HepG2 (cell line): ENCODE results near the gene TUSC7. TPM values are rescaled to one million over a fixed set of nuclear protein-coding genes. Genes with fewer than 3 reads are reported as not detected.

ENCODE experiments used
- ATAC-seq: fragments of 200-7000 bp; cut with Tn5 transposase; 3 replicates; pipeline ENCODE4 v1.9.1; 2020; ENCODE audit warnings: mild to moderate bottlenecking, moderate library complexity
- BruUV-seq: library from RNA; stranded (reverse); fragments of 400-500 nt; replicated peaks from 2 replicates; lab custom pipeline; 2021; lab: Mats Ljungman, UMichigan
- CTCF ChIA-PET: fragments of 300-600 bp; formaldehyde crosslinking; extraction: SDS; loops from one replicate; lab custom pipeline; 2021; ENCODE audit warnings: low total read pairs, inconsistent platforms, low intra/inter-chr PET ratio; lab: Yijun Ruan, JAX
- POLR2A ChIA-PET: fragments of 350-600 bp; sonication (Branson Sonifier 250); formaldehyde crosslinking; loops from one replicate; lab custom pipeline; 2020; ENCODE audit warnings: antibody characterized with exemption, inconsistent platforms; lab: Yijun Ruan, JAX
- DNase-seq: peaks from one replicate; pipeline ENCODE4 v3.0.0-alpha.2; 2015; ENCODE audit warnings: low spot score
- FAIRE-seq: peaks from 3 replicates; lab custom pipeline; 2011; peaks lifted over from hg19 to GRCh38; lab: Jason Lieb, UNC
- H2AFZ ChIP-seq: one replicate; pipeline ENCODE4 v1.6.1; 2011; ENCODE audit warnings: low read length, inconsistent platforms
- H3K27ac ChIP-seq: fragments of 300-600 bp; 3 replicates; pipeline ENCODE4 v1.8.0; 2011; ENCODE audit warnings: mixed run types, mild to moderate bottlenecking, mixed read lengths, low read length, inconsistent platforms; ENCODE audit not compliant: insufficient read depth; ENCODE audit errors: extremely low read length
- H3K27me3 ChIP-seq, 2 experiments: fragments of 200-600 bp in 1 of 2; 2 replicates in 1 of 2; 3 replicates in 1 of 2; pipeline versions ENCODE4 v1.6.0 to v1.8.0; 2011; ENCODE audit warnings: low read length in 2 of 2, mild to moderate bottlenecking in 2 of 2, moderate library complexity in 2 of 2, inconsistent platforms in 1 of 2; ENCODE audit not compliant: insufficient read depth in 2 of 2, control insufficient read depth in 1 of 2
- H3K36me3 ChIP-seq, 2 experiments: fragments of 200-600 bp in 1 of 2; replicated peaks in 1 of 2; 2 replicates in 1 of 2; 3 replicates in 1 of 2; pipeline versions ENCODE4 v1.5.1 to v1.8.0; 2011; ENCODE audit warnings: low read length in 2 of 2, inconsistent platforms in 1 of 2; ENCODE audit not compliant: insufficient read depth in 2 of 2, control insufficient read depth in 1 of 2
- H3K4me1 ChIP-seq: 2 replicates; pipeline ENCODE4 v1.5.1; 2012; ENCODE audit warnings: low read length, inconsistent platforms; ENCODE audit not compliant: insufficient read depth
- H3K4me2 ChIP-seq: 2 replicates; pipeline ENCODE4 v1.6.0; 2011; ENCODE audit warnings: low read depth, low read length, inconsistent platforms
- H3K4me3 ChIP-seq, 3 experiments: fragments of 200-600 bp in 1 of 3; sonication (generic), shearing (Covaris generic) in 1 of 3; replicated peaks in 1 of 3; 2 replicates each; pipeline ENCODE4 v1.5.1; 2011 to 2016; ENCODE audit warnings: low read length in 3 of 3, inconsistent platforms in 2 of 3, low read depth in 2 of 3, mild to moderate bottlenecking in 2 of 3, control low read depth in 1 of 3, mixed read lengths in 1 of 3; ENCODE audit not compliant: insufficient read depth in 1 of 3
- H3K79me2 ChIP-seq: one replicate; pipeline ENCODE4 v1.6.1; 2011; ENCODE audit warnings: low read length, inconsistent platforms; ENCODE audit not compliant: insufficient read depth
- H3K9ac ChIP-seq: 2 replicates; pipeline ENCODE4 v1.6.0; 2011; ENCODE audit warnings: mild to moderate bottlenecking, low read depth, low read length, inconsistent platforms; ENCODE audit not compliant: insufficient read depth
- H3K9me3 ChIP-seq: 2 replicates; pipeline ENCODE4 v1.5.1; 2012; ENCODE audit warnings: mild to moderate bottlenecking, low read length
- H4K20me1 ChIP-seq: 2 replicates; pipeline ENCODE4 v1.6.0; 2011; ENCODE audit warnings: inconsistent platforms, mild to moderate bottlenecking, low read length, moderate library complexity; ENCODE audit not compliant: insufficient read depth
- BRCA1 ChIP-seq: sonication (generic); formaldehyde crosslinking; IDR thresholded peaks from 2 replicates; pipeline ENCODE4 v1.4.0; 2020; ENCODE audit warnings: missing genetic modification reagents
- ESRRA ChIP-seq: sonication (generic); formaldehyde crosslinking; IDR thresholded peaks from 2 replicates; pipeline ENCODE4 v1.5.1; 2020; ENCODE audit warnings: mild to moderate bottlenecking, low read depth, missing genetic modification reagents
- EZH2 ChIP-seq: conservative IDR thresholded peaks from 2 replicates; pipeline ENCODE4 v1.6.1; 2012; ENCODE audit warnings: mild to moderate bottlenecking, low read depth, low read length, moderate library complexity
- HDAC6 ChIP-seq: fragments of 200-600 bp; sonication (generic); IDR thresholded peaks from 2 replicates; pipeline ENCODE4 v1.7.0; 2017; ENCODE audit warnings: mild to moderate bottlenecking, antibody characterized with exemption, low read length, low read depth
- PCBP1 ChIP-seq: fragments of 200-400 bp; formaldehyde crosslinking; IDR thresholded peaks from 2 replicates; pipeline ENCODE4 v1.6.1; 2017; ENCODE audit warnings: mild to moderate bottlenecking, low read depth, low read length, borderline replicate concordance
- SKI ChIP-seq: fragments of 450-650 bp; IDR thresholded peaks from one replicate; pipeline ENCODE4 v1.6.1; 2018; ENCODE audit warnings: mild to moderate bottlenecking; ENCODE audit not compliant: partially characterized antibody
- SMAD3 ChIP-seq: sonication (generic); formaldehyde crosslinking; IDR thresholded peaks from 2 replicates; pipeline ENCODE4 v1.4.0; 2020; ENCODE audit warnings: missing genetic modification reagents
- SNAI1 ChIP-seq: sonication (generic); formaldehyde crosslinking; IDR thresholded peaks from 2 replicates; pipeline ENCODE4 v1.5.0; 2020; ENCODE audit warnings: mild to moderate bottlenecking, missing genetic modification reagents, borderline replicate concordance
- ZBTB26 ChIP-seq: IDR thresholded peaks from 2 replicates; pipeline ENCODE4 v1.6.1; 2016; ENCODE audit warnings: missing compliant biosample characterization, missing genetic modification reagents, borderline replicate concordance
- ZBTB39 ChIP-seq: sonication (generic); formaldehyde crosslinking; IDR thresholded peaks from 2 replicates; pipeline ENCODE4 v1.5.0; 2020; ENCODE audit warnings: missing genetic modification reagents
- ZNF17 ChIP-seq: sonication (generic); formaldehyde crosslinking; IDR thresholded peaks from 2 replicates; pipeline ENCODE4 v1.5.0; 2020; ENCODE audit warnings: mild to moderate bottlenecking, missing genetic modification reagents
- ZNF337 ChIP-seq: sonication (generic); formaldehyde crosslinking; IDR thresholded peaks from 2 replicates; pipeline ENCODE4 v1.5.1; 2020; ENCODE audit warnings: missing genetic modification reagents, low read depth, mild to moderate bottlenecking, borderline replicate concordance
- ZNF441 ChIP-seq: sonication (generic); formaldehyde crosslinking; IDR thresholded peaks from 2 replicates; pipeline ENCODE4 v1.7.0; 2021; ENCODE audit warnings: missing genetic modification reagents, borderline replicate concordance
- ZNF768 ChIP-seq: sonication (generic); formaldehyde crosslinking; IDR thresholded peaks from 2 replicates; pipeline ENCODE4 v1.4.0; 2020; ENCODE audit warnings: missing genetic modification reagents
- WGBS: methylation state at CpG from one replicate; pipeline ENCODE4 v1.1.6; 2017; ENCODE audit warnings: low lambda C conversion rate; 5-methylcytosine and 5-hydroxymethylcytosine counted together
- in situ Hi-C: cut with HindIII; loops from 2 replicates; pipeline ENCODE4 v1.10.0; 2017; ENCODE audit warnings: low pct_unique_long_range_greater_than_20kb; ENCODE audit not compliant: extremely low pct_ligation_motif_present
- intact Hi-C: fragments of 100-400 bp; cut with micrococcal nuclease; formaldehyde crosslinking; loops from one replicate; pipeline ENCODE4 v1.10.0; 2022; ENCODE audit not compliant: unreplicated experiment
- polyA plus RNA-seq, 8 experiments: library from polyadenylated mRNA; depleted of rRNA in 3 of 8; stranded (reverse) in 7 of 8; unstranded in 1 of 8; fragments of >200 nt; fragmentation: Illumina TruSeq in 4 of 8; extraction: Trizol in 4 of 8; gene quantifications; 2 replicates each; pipeline versions ENCODE4 v1.2.1 to v1.2.3, GENCODE V29; 2011 to 2016; ENCODE audit warnings: low read depth in 4 of 8, missing spikeins in 1 of 8, mixed read lengths in 1 of 8; ENCODE audit not compliant: insufficient read depth in 1 of 8
- total RNA-seq, 5 experiments: library from RNA; depleted of rRNA; stranded (reverse); fragments of >200 nt; fragmentation: Illumina TruSeq; extraction: Trizol; gene quantifications; 2 replicates each; pipeline ENCODE4 v1.2.3, GENCODE V29; 2016; ENCODE audit warnings: low read depth in 1 of 5
- TF ChIP-seq, protein P1 (sequence below): sonication (generic); formaldehyde crosslinking; IDR thresholded peaks from 2 replicates; pipeline ENCODE4 v1.4.0; 2020; ENCODE audit warnings: missing genetic modification reagents, mild to moderate bottlenecking, borderline replicate concordance
- TF ChIP-seq, protein P2 (sequence below): sonication (generic); formaldehyde crosslinking; IDR thresholded peaks from 2 replicates; pipeline ENCODE4 v1.4.0; 2020; ENCODE audit warnings: mild to moderate bottlenecking, missing genetic modification reagents

The TUSC7 gene
- total and polyA plus RNA-seq, 2 of the 13 experiments (the other 11 are each of a cell fraction or from before 2014, with no cell fraction given), result not detected

DNA sequence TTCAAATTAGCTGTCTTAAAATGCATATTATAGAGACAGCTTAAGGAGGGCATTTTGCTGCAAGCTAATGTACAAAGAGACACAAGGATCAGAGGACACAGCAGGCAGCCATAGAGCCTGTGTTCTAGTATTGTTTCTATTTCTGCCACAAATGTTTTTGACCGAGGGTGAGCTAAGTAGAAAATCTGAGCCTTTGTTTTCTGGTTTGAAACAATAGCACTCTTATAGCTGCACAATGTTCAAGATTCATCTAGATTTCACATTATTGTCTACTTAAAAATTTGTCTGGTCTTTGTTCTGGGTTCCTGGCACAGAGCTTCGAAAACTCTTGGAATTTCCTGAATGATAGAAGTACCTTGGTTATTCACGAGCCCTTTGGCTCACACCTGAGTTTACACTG is 40.0 kb upstream of the TUSC7 start:
- in situ Hi-C loops (no loop called here), intact Hi-C loops (no loop called here)
- Histone ChIP-seq H4K20me1 (no peaks in the 10 kb centered on the region), H3K27me3 (no peaks in the 10 kb centered on the region), H3K36me3 (no peaks in the 10 kb centered on the region), H3K27ac (no peak overlapping the region), H3K4me2 (no peak overlapping the region), H3K79me2 (no peaks in the 10 kb centered on the region), H3K9ac (no peak overlapping the region), H3K4me1 (no peaks in the 10 kb centered on the region), H2AFZ (no peak overlapping the region), H3K9me3 (no peaks in the 10 kb centered on the region), H3K4me3 (no peak overlapping the region)
- no TSS peak for BruUV-seq
- ATAC-seq, result no peak
- FAIRE-seq, result no peak
- no peak for DNase-seq
- ChIA-PET POLR2A (no interaction called here), CTCF (no interaction called here)
- WGBS, result 0% methylated on average over 3 of the region's 3 CpGs
- TF ChIP-seq, protein P1, sequence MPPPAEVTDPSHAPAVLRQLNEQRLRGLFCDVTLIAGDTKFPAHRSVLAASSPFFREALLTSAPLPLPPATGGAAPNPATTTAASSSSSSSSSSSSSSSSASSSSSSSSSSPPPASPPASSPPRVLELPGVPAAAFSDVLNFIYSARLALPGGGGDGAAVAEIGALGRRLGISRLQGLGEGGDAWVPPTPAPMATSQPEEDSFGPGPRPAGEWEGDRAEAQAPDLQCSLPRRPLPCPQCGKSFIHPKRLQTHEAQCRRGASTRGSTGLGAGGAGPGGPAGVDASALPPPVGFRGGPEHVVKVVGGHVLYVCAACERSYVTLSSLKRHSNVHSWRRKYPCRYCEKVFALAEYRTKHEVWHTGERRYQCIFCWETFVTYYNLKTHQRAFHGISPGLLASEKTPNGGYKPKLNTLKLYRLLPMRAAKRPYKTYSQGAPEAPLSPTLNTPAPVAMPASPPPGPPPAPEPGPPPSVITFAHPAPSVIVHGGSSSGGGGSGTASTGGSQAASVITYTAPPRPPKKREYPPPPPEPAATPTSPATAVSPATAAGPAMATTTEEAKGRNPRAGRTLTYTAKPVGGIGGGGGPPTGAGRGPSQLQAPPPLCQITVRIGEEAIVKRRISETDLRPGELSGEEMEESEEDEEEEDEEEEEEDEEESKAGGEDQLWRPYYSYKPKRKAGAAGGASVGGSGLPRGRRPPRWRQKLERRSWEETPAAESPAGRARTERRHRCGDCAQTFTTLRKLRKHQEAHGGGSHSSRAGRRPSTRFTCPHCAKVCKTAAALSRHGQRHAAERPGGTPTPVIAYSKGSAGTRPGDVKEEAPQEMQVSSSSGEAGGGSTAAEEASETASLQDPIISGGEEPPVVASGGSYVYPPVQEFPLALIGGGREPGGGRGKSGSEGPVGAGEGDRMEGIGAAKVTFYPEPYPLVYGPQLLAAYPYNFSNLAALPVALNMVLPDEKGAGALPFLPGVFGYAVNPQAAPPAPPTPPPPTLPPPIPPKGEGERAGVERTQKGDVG (CRISPR knock-in tag), result no peak
- TF ChIP-seq ZBTB26, result no peak
- TF ChIP-seq PCBP1, result no peak
- TF ChIP-seq ZNF441 (CRISPR knock-in tag), result no peak
- TF ChIP-seq BRCA1 (CRISPR knock-in tag), result no peak
- no peak for TF ChIP-seq SNAI1 (CRISPR knock-in tag)
- no peak for TF ChIP-seq ZNF768 (CRISPR knock-in tag)
- TF ChIP-seq, protein P2, sequence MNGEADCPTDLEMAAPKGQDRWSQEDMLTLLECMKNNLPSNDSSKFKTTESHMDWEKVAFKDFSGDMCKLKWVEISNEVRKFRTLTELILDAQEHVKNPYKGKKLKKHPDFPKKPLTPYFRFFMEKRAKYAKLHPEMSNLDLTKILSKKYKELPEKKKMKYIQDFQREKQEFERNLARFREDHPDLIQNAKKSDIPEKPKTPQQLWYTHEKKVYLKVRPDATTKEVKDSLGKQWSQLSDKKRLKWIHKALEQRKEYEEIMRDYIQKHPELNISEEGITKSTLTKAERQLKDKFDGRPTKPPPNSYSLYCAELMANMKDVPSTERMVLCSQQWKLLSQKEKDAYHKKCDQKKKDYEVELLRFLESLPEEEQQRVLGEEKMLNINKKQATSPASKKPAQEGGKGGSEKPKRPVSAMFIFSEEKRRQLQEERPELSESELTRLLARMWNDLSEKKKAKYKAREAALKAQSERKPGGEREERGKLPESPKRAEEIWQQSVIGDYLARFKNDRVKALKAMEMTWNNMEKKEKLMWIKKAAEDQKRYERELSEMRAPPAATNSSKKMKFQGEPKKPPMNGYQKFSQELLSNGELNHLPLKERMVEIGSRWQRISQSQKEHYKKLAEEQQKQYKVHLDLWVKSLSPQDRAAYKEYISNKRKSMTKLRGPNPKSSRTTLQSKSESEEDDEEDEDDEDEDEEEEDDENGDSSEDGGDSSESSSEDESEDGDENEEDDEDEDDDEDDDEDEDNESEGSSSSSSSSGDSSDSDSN (CRISPR knock-in tag), result no peak
- TF ChIP-seq SMAD3, result no peak
- TF ChIP-seq ZNF337 (CRISPR knock-in tag), result no peak
- no peak for TF ChIP-seq SKI
- no peak for TF ChIP-seq HDAC6
- TF ChIP-seq ZNF17 (CRISPR knock-in tag), result no peak
- TF ChIP-seq ESRRA (CRISPR knock-in tag), result no peak
- no peak for TF ChIP-seq EZH2
- TF ChIP-seq ZBTB39, result no peak
